Measurements from ENCODE around the gene AGAP1.

DNA sequence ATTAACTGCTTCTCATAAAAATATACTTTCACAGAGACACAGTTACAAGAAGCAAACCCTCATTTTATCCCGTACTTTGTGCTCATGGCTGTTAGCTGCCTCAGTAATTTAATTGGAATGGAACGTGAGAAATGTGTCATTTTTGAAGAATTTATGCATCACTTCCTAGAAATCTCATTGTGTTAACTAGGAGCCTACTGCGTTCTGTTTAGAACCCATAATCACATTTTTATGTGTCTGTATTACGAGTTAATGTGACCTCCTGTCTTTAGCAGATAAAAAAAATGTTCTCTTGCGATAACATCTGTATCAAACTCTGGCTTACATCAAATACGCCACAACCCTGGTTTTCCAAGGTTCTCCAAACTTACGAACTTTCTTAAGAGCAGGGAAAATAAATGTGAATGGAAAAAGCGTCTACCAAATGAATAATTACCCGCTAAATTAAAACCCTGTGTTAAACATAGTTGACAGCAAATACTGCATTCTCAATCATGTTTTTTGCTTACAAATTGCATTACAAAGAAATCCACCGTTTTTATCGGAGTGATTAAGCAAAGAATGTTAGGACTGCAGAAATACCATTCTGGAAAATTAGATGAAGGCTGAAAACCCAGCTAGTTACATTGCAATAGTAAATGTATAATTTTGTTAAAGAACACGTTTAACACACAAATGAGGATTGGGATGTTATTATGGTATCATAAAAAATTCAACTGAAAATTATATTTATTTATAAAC is 686.4 kb downstream of the AGAP1 start:
- TF ChIP-seq POLR2AphosphoS5 (IDR thresholded peaks at IDR 0.05) = no peak
- TF ChIP-seq, protein P1, sequence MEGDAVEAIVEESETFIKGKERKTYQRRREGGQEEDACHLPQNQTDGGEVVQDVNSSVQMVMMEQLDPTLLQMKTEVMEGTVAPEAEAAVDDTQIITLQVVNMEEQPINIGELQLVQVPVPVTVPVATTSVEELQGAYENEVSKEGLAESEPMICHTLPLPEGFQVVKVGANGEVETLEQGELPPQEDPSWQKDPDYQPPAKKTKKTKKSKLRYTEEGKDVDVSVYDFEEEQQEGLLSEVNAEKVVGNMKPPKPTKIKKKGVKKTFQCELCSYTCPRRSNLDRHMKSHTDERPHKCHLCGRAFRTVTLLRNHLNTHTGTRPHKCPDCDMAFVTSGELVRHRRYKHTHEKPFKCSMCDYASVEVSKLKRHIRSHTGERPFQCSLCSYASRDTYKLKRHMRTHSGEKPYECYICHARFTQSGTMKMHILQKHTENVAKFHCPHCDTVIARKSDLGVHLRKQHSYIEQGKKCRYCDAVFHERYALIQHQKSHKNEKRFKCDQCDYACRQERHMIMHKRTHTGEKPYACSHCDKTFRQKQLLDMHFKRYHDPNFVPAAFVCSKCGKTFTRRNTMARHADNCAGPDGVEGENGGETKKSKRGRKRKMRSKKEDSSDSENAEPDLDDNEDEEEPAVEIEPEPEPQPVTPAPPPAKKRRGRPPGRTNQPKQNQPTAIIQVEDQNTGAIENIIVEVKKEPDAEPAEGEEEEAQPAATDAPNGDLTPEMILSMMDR (IDR thresholded peaks at IDR 0.05 in 8 of 11, conservative IDR thresholded peaks at IDR 0.05 in 3 of 11) = no peak
- TF ChIP-seq POLR2A (IDR thresholded peaks at IDR 0.05) = no peak

All from spleen (tissue), 7 donors.